GM12891 (cell line): ENCODE measurements around the gene SLC25A38.
A peak's percentile ranks its signal among the peaks of the same experiment; 100 is the strongest.
"Not testable (repeated sequence)": the region's sequence is repeated elsewhere in the genome, so short reads cannot be mapped to it uniquely, and the experiment has no call there.

Experiments used
- DNase-seq: peaks from one replicate; pipeline ENCODE4 v3.0.0; 2011; ENCODE audit warnings: low spot score; ENCODE audit not compliant: insufficient read length
- FAIRE-seq: peaks from 2 replicates; lab custom pipeline; 2011; peaks lifted over from hg19 to GRCh38; lab: Jason Lieb, UNC
- PAX5 ChIP-seq: IDR thresholded peaks from 2 replicates; pipeline ENCODE4 v1.6.1; 2011; ENCODE audit warnings: low read length, moderate library complexity, mild to moderate bottlenecking; ENCODE audit not compliant: insufficient read depth, severe bottlenecking
- POLR2A ChIP-seq: IDR thresholded peaks from 2 replicates; pipeline ENCODE4 v1.6.1; 2011; ENCODE audit warnings: low read depth, low read length, control low read depth
- POLR2AphosphoS5 ChIP-seq: IDR thresholded peaks from 2 replicates; pipeline ENCODE4 v1.6.1; 2011; ENCODE audit warnings: low read depth, low read length, control low read depth
- POU2F2 ChIP-seq: IDR thresholded peaks from 2 replicates; pipeline ENCODE4 v1.6.1; 2011; ENCODE audit warnings: low read depth, mild to moderate bottlenecking, control low read depth, low read length, moderate library complexity
- SPI1 ChIP-seq: IDR thresholded peaks from 2 replicates; pipeline ENCODE4 v1.6.1; 2011; ENCODE audit warnings: low read depth, low read length, control low read depth
- TAF1 ChIP-seq: IDR thresholded peaks from 2 replicates; pipeline ENCODE4 v1.6.1; 2011; ENCODE audit warnings: low read depth, low read length, control low read depth

The SLC25A38 gene

DNA sequence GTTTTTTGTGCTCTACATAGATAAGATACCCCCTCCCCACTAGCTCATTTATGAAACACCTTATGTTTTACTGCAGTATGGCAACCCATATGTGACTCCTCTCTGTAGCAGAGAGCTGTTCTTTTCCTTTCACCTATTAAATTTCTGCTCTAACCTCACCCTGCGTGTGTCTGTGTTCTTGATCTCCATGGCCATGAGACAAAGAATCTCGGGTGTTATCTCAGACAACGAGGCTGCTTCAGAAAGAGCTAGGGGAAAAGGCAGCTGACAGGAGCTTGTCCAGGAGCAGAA, 35.6 kb upstream of the SLC25A38 start:
- no peak for FAIRE-seq
- TF ChIP-seq POLR2A (no peak), PAX5 (no peak), POU2F2 (no peak), TAF1 (no peak), POLR2AphosphoS5 (no peak), SPI1 (no peak)
- no peak for DNase-seq

- DNase-seq = no peak
- no peak for FAIRE-seq
- TF ChIP-seq TAF1 = no peak
- TF ChIP-seq POLR2AphosphoS5 = no peak
- TF ChIP-seq PAX5 = no peak
- no peak for TF ChIP-seq SPI1
- TF ChIP-seq POLR2A = no peak
- TF ChIP-seq POU2F2 = no peak
Observed at GRCh38 chr3:39349080-39349479, 34.1 kb upstream of the SLC25A38 start.

DNA sequence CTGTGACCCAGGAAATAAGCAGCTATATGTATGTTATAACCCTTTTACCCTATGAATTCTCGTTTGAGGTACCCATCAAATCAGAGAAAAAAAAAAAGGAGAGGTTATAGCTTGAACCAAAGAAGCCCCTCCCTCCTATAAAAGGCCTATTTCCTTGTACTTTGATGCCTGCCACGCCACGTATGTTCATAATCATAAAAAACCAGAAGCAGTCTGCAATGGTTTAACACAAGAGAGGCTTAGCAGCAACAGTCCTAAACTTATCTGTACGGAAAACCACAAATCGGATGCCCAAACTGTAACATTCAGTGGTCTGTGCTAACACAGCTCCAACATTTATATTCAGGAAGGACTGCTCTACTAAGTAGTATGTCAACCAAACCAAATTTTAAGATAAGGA, 32.5 kb upstream of the SLC25A38 start:
- FAIRE-seq = no peak

GRCh38 chr3:39351134-39351533, 32.0 kb upstream of the SLC25A38 start:
- not testable (repeated sequence) for FAIRE-seq, DNase-seq

More for the DNA sequence above, 32.5 kb upstream of the SLC25A38 start:
- TF ChIP-seq POLR2A (no peak), POLR2AphosphoS5 (no peak), TAF1 (no peak), SPI1 (no peak), PAX5 (no peak), POU2F2 (no peak)
- DNase-seq = no peak

DNA sequence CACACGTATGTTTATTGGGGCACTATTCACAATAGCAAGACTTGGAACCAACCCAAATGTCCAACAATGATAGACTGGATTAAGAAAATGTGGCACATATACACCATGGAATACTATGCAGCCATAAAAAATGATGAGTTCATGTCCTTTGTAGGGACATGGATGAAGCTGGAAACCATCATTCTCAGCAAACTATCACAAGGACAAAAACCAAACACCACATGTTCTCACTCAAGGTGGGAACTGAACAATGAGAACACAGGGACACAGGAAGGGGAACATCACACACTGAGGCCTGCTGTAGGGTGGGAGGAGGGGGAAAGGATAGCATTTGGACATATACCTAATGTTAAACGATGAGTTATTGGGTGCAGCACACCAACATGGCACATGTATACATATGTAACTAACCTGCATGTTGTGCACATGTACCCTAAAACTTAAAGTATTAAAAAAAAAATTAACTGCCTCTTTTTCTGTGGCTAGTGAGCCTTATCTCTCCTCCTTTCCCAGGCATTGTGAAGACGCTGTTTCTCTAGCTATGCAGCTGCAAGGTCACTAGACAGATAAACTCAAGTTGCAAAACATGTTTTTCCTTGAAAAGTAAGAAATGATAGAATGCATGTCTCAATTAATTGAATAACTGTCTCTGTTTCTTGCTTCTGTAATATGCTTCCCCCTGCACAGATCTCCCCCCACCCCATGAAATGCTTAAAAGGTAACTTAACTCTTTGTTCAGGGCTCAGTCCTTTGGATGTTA, 29.8 kb upstream of the SLC25A38 start:
- FAIRE-seq = not testable (repeated sequence)

GRCh38 chr3:39358333-39358732, 24.8 kb upstream of the SLC25A38 start:
- TF ChIP-seq POLR2A = no peak
- no peak for TF ChIP-seq SPI1
- TF ChIP-seq PAX5 = no peak
- no peak for TF ChIP-seq TAF1
- no peak for TF ChIP-seq POU2F2
- no peak for TF ChIP-seq POLR2AphosphoS5
- DNase-seq (no peak), FAIRE-seq (no peak)

More for the DNA sequence above, 29.8 kb upstream of the SLC25A38 start:
- DNase-seq = not testable (repeated sequence)

DNA sequence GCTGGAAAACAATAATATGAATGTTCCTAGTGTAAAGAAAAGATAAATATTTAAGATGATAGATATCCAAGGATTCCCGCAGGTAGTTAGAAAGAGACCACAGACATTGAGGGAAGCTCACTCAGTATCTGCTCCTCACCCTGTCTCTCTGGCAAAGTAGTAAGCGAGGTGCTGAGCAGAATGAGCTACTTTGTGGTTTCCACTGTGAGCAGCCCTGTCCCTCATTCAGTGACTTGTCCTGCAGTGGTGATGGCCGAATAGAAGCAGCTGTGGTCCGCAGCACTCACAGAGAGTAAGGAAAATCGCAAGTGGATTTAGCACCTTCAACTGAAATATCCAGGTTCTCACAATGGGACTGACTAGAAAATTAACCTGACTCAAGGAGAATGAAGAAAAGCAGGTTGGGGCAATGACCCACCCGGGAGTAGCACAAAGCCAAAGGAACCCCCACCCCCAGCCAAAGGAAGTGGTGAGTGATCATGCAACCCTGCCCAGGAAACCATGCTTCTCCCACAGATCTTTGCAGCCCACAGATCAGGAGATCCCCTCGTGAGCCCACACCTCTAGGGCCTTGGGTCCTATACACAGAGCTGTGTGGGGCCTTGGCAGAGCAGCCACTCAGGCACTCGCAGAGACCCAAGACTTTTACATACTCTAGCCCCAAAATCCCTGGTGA, 21.8 kb upstream of the SLC25A38 start:
- TF ChIP-seq POU2F2 = no peak
- TF ChIP-seq SPI1 = 0 out of 2 replicates have a peak, but pooled peaks have one; percentile 7
- FAIRE-seq (peak; percentile 69), DNase-seq (no peak)

GRCh38 chr3:39362192-39362591, 21.0 kb upstream of the SLC25A38 start:
- TF ChIP-seq TAF1 (no peak), SPI1 (no peak), POLR2A (no peak), POU2F2 (no peak), PAX5 (no peak), POLR2AphosphoS5 (no peak)
- DNase-seq (no peak), FAIRE-seq (no peak)

- DNase-seq (no peak), FAIRE-seq (no peak)
- TF ChIP-seq PAX5 = no peak
- TF ChIP-seq TAF1 = no peak
- no peak for TF ChIP-seq POLR2AphosphoS5
- TF ChIP-seq SPI1 = no peak
Observed at GRCh38 chr3:39362812-39363211, 20.4 kb upstream of the SLC25A38 start.

DNA sequence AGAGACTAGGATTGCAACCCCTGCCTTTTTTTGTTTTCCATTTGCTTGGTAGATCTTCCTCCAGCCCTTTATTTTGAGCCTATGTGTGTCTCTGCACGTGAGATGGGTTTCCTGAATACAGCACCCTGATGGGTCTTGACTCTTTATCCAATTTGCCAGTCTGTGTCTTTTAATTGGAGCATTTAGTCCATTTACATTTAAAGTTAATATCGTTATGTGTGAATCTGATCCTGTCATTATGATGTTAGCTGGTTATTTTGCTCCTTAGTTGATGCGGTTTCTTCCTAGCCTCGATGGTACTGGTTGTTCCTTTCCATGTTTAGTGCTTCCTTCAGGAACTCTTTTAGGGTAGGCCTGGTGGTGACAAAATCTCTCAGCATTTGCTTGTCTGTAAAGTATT, 12.7 kb upstream of the SLC25A38 start:
- not testable (repeated sequence) for FAIRE-seq, DNase-seq

DNA sequence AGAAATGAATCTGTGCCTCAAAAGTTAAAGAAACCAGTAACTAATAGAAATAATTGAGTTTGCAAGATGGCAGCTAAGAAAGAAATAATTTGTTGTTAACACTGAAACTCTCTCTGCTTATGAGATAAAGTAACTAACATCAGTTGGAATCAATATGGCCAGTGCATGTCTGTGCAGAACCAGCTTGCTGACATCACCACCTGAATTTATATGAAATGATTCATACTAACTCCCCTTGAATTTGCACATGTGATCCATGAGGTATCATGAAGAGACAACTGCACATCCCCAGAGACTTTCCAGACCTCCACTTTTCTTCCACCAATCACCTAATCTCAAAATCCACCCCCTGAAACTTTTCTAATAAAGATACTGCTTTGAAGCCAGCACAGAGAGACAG, 10.3 kb upstream of the SLC25A38 start:
- TF ChIP-seq POLR2A (no peak), POLR2AphosphoS5 (no peak), PAX5 (no peak), TAF1 (no peak)
- no peak for FAIRE-seq

DNA sequence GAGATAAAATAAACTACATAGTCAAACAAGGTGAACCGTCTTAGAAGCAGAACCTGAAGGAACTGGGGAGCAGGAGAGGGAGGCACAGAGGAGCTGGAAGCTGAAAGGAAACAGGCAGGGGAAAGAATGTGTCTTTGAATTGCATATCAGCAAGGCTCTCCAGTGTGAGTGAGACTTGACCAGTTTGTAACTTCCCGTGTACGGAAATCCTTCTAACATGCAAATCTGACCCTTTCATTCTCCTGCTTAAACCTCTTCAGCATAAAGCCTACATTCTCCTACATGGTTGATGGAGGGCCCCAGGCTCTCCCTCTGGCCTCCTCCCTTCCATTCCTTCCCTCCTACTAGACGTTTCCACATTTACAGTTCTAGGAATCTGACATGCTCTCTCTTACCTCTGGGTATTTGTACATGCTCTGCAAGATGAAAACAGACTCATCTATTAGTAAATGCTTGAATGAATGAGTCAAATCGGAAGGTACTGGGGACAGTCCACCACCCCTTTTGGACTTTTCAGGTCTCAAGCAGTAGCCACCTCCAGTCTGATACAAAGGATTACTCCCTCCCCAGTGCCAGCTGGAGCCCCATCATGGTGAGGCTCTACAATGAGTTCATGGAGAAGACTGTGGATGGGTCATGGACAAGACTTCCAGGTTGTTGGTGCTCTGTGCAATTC, 6.1 kb upstream of the SLC25A38 start:
- TF ChIP-seq POU2F2 (no peak), TAF1 (no peak), PAX5 (no peak), POLR2A (no peak)
- FAIRE-seq = peak; percentile 5
- no peak for DNase-seq

More for the DNA sequence above, 10.3 kb upstream of the SLC25A38 start:
- DNase-seq = no peak
